Stimulated activated CD4-positive, alpha-beta T cell treated with anti-CD3 and anti-CD28 coated beads, Interleukin-12 subunit alpha, Interleukin-12 subunit beta, amount 100 ng/mL, for 48 hours (primary cell): ENCODE data around the gene HMG20B.
A peak's percentile ranks its signal among the peaks of the same experiment; 100 is the strongest.

Source experiments
- DNase-seq, 3 donors: peaks; one replicate each; pipeline ENCODE4 v3.0.0-alpha.2; 2020; ENCODE audit warnings: low read depth in 2 of 3, low spot score in 1 of 3

The HMG20B gene

GRCh38 chr19:3605770-3606169 is 33.0 kb downstream of the HMG20B start:
- no peak for DNase-seq

- no peak for DNase-seq
Observed at GRCh38 chr19:3606174-3606689, 33.5 kb downstream of the HMG20B start.

DNA sequence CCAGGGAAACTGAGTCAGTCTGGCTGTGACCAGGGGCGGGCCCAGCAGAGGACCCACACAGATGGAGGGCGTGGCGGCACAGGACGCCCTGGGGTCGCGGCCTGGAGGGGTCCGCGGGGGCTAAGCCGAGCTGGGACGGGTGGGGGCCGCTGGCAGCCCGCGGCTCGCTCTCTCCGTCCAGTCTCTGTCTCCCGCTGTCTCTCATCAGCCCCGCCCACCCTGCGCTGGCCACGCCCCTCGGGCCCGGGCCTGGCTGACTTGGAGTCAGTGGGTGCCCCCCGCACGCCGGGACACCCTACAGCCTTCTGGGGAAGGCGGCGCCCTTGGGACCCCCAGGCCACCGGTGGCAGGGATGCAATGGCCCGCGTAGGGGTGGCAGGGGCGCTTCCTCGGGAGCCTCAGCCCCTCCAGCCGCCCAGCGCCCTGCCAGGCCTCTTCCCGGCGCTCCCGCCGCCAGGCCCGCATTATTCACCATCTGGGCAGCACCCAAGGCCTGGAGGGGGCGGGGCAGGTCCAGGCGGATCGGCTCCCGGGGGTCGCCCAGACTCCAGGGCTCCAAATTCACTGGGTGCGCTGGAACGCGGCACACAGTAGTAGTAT is 34.0 kb downstream of the HMG20B start, which contains the start of gene TBXA2R:
Gene TBXA2R, minus strand, starts transcription at position 186 of the 600 bp plus-strand sequence. CDS start 6,241 bp downstream, outside the sequence.
- DNase-seq = peak in 2 of 3 donors; percentile 47 to 49

GRCh38 chr19:3607303-3608078 is 34.7 kb downstream of the HMG20B start:
- no peak for DNase-seq

- no peak for DNase-seq
Observed at GRCh38 chr19:3608079-3608641, 35.4 kb downstream of the HMG20B start.

DNA sequence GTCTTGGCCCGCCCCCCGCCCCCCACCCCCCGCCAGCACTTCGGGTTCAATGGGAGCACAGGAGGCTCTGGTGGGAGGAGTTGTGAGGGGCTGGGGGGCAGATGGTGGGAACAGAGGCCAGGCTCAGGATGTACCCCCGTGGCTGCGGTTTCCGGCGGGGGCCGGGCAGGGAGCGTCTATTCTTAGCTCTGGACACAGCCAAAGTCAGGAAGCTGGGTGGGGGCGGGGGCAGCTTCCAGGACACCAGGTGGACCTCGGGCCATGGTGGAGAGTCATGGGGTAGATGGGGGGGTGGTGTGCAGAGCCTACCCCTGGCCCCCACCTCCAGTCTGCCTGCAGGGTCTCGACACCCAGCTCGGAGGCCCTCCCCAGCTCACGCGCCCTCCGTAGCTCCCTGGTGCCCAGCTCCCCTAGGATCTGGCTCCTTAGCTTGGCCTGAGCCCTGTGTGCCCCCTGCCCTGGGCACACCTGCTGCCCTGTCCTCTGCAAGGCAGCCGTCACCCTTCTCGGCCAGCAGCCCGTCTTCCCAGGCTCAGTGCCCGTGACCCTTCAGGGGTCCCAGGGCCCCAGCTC is 36.1 kb downstream of the HMG20B start:
- no peak for DNase-seq

- no peak for DNase-seq
Observed at GRCh38 chr19:3609779-3610719, 37.3 kb downstream of the HMG20B start.

- DNase-seq = no peak
Observed at GRCh38 chr19:3610745-3611717, 38.3 kb downstream of the HMG20B start.

- DNase-seq = no peak
Observed at GRCh38 chr19:3611841-3612240, 39.1 kb downstream of the HMG20B start.

- no peak for DNase-seq
Observed at GRCh38 chr19:3612330-3612729, 39.6 kb downstream of the HMG20B start.

GRCh38 chr19:3612901-3613741 is 40.4 kb downstream of the HMG20B start:
- DNase-seq = no peak

- DNase-seq = no peak
Observed at GRCh38 chr19:3613818-3614661, 41.3 kb downstream of the HMG20B start.

GRCh38 chr19:3614858-3615505 is 42.2 kb downstream of the HMG20B start:
- no peak for DNase-seq

DNA sequence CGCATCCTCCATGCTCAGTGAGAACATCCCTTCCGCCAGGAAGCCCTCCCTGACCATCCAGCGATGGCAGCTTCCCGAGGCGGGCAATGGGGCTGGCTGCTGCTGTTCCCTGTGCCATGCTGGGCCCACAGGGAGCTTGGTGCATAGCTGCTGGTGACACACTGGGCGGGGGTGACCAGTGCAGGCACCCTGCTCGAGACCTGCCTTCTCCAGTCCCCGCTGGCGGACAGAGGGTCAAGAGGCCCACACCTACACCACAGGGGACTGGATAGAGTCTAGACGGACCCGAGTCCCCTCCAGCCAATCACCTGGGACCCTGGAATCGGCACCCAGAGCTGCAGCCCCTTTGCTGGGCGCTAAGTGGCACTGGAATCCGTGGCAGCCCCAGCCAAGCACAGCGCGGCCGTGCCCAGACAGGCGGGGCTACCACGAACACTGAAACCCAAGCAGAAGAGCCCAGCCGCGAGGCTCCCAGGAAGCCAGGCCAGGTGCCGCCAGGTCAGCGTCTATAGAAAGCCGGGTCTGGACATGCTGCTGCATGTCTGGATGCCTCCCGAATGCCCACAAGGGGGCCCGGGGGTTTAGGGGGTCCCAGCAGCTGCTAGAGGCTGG is 42.9 kb downstream of the HMG20B start:
- DNase-seq = no peak

DNA sequence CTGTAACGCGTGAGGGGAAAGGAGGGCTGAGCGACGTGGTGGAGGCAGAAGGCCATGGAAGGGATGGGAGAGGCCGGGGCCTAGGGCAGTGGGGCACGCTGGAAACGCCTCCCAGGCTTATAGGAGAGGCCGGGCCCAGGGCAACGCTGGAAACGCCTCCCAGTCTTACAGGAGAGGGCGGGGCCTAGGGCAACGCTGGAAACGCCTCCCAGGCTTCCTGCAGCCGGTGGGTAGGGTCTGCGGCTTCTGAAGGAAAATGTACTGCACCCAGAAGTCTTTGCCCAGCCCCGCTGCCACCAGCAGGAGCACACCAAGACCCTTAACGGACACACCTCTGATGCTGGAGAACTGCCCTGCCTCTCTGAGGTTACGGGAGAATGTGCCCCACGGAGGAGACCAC is 44.7 kb downstream of the HMG20B start:
- DNase-seq = no peak

DNA sequence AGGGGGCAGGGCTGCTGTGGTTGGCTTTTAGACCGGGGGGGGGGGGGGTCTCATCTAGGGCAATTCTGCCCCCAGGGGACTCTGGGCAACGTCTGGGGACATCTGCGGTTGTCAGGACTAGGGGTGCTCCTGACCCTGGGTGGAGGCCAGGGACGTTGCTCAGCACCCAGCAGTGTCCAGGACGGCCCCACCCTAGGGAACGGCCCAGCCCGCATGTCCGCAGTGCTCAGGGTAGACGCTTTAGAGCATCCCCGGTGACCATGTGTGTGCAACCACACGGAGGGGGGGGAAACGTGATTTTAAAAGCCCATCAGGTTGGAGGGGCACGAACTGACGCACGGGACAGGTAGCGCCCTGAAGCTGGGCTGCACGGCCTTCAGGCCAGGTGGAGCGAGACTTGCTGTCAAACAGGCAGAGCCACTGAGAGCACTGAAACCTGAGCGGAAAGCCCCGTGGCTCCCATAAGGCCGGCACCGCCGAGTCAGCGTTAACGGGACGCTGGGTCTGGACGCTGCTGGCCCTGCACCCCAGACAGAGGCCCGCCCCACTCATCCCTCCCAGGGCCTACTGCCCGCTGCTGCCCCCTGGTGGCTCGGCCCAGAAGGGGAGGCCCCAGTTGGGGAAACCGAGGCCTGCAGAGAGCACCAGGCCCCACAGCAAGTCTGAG is 45.5 kb downstream of the HMG20B start:
- DNase-seq = peak; percentile 19 to 50 (median 39)
